Measurements from ENCODE around the gene TRAM2.

Gene TRAM2

DNA sequence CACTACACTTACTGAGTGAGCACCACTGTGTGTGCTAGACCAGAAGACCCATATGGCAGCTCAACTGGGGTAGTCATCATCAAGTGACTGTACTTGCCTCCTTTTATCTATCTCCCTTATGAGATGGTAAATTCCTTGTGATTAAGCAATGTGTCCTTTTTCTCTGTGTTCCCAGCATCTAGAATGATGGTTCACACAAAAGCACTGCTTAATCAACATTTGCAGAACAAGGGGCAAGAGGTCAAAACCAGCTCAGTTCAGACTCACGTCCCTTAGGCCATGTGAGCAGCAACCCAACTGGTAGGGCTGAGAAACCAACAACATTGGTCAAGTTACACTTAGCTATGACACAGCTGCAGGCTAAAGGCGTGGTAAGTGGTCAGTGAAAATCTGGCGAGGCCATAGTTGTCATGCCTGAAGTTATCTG, 10.0 kb downstream of the TRAM2 start:
- DNase-seq (ENCODE audit: low read depth in 2 of 2), result no peak

GRCh38 chr6:52566201-52566600, 10.7 kb downstream of the TRAM2 start:
- DNase-seq (ENCODE audit: low read depth in 2 of 2), result no peak

GRCh38 chr6:52564856-52565255, 12.0 kb downstream of the TRAM2 start:
- DNase-seq (ENCODE audit: low read depth in 2 of 2), result no peak

- no peak for DNase-seq (ENCODE audit: low read depth in 2 of 2)
Observed at GRCh38 chr6:52562911-52563310, 13.9 kb downstream of the TRAM2 start.

DNA sequence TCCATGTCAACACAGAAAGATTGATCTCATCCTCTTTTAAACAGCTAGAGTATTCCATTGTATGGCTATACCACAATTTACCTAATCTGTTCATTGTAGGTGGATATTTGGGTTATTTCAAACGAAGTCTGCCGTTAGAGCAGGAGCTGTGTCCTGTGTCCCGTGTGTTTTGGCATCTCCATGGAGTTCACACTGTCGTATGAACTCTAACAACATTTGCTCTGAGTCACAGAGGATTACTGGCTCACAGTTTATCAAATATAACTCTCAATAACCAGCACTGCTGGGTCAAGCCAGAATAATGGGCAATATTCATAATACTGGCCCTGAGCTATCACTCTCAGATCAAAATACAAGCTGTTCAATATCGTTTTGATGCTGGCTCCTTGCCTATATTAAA, 16.4 kb downstream of the TRAM2 start:
- DNase-seq (ENCODE audit: low read depth in 2 of 2), result no peak

- DNase-seq (ENCODE audit: low read depth in 2 of 2), result no peak
Observed at GRCh38 chr6:52558266-52559000, 18.4 kb downstream of the TRAM2 start.

- no peak for DNase-seq (ENCODE audit: low read depth in 2 of 2)
Observed at GRCh38 chr6:52557389-52558265, 19.2 kb downstream of the TRAM2 start.

DNA sequence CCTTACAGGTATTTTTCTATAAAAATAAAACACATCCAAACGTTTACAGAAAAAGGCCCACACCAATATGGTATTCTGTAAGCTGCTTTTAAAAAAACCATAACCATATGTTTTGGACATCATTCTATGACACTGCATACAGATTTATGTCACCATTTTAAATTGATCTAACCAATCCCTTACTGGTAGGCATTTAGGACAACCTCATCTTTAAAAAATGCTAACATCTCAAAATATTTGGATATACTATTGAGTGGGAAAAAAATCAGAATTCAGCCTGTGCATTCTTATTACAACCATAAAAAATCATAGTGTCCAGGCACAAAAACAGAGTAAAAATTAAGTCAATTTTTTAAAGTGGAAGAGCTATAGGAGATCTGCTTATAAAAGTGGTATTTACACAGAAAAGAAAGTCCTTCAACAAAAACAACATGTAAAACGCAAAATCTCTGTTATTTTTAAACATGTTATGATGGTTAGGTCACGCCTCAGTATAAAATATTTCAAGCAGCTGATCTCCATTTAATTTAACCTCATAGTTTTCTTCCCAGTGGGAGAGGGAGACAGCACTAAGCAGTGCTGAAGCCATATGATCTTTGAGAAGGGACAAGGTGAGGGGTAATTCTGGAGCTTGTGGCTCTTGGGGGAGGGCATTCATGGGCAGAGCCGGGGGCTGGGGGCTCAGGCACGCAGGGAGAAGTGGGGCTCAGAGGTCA, 21.2 kb downstream of the TRAM2 start:
- no peak for DNase-seq (ENCODE audit: low read depth in 2 of 2)

GRCh38 chr6:52554684-52555280, 22.1 kb downstream of the TRAM2 start:
- DNase-seq (ENCODE audit: low read depth in 2 of 2), result no peak

DNA sequence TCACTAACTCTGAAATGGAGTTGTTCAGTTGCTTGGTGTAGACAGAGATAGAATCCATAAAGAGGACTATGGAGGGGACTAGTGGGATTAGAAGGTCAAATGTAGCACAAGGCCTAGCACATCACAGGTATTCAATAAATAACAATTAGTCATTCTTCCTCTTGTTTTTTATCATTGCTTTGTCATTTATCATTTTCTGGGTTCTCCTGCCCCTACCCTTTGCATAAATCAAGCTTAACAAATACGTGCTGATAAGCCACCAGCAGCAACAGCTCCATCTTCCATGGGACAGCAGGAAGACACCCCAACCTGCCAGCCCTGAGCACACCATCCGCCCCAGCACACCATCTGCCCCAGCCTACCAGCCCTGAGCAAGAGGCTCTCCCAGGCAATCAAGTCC, 23.1 kb downstream of the TRAM2 start:
- DNase-seq (ENCODE audit: low read depth in 2 of 2), result no peak

DNA sequence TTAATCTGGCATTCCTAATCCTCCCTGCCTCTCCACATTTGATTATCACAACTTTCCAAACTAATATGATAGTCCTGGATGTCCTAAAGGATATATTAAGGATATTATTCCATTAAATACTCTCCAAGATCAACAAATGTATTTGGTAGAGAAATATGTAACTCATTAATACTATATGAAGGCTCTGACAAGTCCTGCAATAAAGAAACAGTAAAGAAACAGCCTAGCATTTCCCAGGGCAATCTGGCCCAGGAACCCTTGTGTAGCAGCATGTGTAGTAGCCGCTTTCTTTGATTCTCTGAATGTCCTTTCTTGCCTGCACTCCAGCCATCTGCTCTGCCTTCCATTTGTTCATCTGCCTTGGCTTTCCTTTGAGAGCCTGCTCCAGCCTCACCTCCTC, 23.7 kb downstream of the TRAM2 start:
- DNase-seq (ENCODE audit: low read depth in 2 of 2), result no peak

GRCh38 chr6:52552278-52552643, 24.6 kb downstream of the TRAM2 start:
- DNase-seq (ENCODE audit: low read depth in 2 of 2), result no peak

DNA sequence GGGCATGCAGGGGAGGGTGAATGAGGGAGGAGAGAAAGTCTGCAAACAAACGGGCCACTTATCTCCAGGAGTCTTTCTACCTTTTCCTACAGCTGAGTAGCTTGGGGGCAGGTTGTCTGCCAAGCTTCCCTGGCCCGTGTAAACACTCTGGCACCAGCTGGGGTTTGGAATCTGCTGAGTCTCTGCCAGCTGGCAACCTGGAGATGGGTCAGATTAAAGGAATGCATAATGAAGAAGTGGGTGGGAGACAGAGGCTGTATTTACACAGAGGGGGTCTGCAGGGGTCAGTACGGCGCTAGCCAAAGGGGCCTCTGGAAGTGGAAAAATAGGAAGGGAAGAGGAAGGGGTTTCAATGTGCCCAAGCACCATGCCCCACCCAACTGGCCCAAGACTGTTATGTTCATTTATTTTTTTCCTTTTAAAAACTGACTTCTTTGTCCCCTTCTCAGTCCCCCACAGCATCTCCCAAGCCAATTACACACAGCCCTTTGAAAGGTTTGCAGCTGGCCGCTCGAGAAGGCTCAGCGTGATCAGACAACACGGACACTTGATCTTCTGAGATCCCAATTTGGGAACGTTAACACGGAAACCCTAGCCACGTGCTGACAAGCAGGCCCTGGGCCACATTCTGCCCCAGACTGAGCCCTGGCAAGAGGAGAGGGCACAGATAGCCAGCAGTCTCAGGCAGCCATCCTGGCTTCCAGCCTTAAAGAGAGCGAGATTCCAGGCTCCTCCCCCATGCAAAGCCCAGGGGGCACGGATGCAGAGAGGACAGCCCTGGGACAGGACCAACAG, 25.2 kb downstream of the TRAM2 start:
- DNase-seq (ENCODE audit: low read depth in 2 of 2), result no peak

GRCh38 chr6:52550870-52551269, 26.0 kb downstream of the TRAM2 start:
- no peak for DNase-seq (ENCODE audit: low read depth in 2 of 2)

- no peak for DNase-seq (ENCODE audit: low read depth in 2 of 2)
Observed at GRCh38 chr6:52550014-52550575, 26.8 kb downstream of the TRAM2 start.

DNA sequence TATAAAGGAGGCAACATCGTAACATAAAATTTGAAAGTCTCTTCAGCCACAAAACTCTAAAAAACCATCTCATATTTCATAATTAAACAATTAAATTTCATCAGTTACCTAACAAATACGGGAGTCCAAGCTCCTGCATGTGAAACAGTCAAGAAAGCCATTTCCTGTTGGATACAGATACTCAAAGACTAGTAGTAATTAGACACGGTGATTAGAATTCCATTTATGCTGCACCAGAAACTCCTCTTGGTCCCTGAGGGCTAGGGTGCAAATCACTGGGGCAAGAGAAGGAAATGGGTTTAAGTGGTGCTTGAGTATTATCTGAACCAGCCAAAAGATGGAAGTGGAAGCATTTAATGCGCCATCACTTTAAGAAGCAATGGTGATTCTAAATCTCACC, 27.4 kb downstream of the TRAM2 start:
- DNase-seq (ENCODE audit: low read depth in 2 of 2), result no peak

DNA sequence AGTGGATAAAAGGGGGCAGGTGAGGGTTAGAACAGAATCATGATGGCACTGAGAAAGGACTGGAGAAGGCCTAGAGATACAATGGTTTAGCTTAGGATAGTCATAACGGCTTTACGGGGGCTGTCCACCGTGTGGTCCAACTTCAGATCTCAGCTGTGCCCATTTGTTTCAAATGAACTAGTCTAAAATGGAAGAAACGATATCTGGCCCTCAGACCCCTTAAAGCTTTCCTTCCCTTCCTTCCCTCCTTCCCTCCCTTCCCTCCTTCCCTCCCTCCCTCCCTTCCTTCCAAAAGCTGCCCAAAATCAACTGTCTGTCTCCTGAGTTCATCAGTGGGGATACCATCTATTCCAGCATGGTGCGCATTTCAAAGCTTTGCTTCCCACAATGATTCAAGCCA, 27.9 kb downstream of the TRAM2 start:
- DNase-seq (ENCODE audit: low read depth in 2 of 2), result no peak

- no peak for DNase-seq (ENCODE audit: low read depth in 2 of 2)
Observed at GRCh38 chr6:52548353-52548713, 28.5 kb downstream of the TRAM2 start.

DNA sequence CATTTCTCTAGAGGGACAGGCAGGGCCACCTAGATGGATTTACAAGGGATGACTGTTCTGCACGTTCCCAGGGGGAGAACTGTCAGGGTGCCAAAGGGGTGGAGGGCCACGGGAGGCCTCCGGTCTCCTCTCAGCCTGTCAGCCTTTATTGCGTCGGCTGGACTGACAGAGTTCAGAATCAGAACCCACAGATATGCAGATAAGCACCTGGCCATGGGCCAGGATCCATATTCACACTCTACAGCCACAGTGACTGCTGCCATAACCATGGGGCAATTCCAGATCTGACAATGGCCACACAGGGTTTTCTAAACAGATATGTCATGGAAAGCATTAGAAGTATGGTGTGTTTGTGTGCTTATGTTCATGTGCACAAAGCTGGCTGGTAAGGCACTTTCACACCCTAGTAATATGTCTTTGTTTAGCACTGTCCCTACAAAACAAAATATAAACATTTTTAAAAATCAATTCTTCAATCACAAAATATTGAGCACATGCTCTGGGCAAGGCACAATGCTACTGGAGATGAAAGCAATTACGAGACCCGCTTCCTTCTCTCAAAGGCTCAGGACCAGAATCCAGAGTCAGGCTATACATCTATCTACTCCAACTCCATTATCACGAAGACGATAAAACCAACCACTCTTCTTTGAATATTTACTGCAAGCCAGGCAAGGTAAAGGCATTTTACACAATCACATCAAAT, 29.1 kb downstream of the TRAM2 start:
- DNase-seq (ENCODE audit: low read depth in 2 of 2), result no peak

DNA sequence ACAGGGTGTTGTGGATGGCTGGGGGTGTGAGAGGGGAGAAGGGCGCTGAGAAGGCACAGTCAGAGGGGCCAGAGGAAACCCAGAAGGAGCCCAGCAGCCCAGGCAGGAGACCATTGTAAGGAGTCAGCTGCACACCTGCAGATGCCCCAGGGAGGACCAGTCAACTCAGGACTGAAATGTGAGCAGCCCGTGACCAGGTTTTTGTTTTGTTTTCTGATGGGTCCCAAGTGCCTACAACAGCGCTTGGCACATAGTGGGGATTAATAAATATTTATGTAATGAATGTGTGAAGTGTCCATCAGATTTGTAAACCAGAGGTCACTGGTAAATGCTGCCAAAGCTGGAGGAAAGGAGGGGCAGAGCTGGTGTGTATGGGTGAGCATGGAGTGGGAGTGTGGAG, 30.2 kb downstream of the TRAM2 start:
- no peak for DNase-seq (ENCODE audit: low read depth in 2 of 2)
